IMR-90 (cell line): ENCODE data around the gene INSYN1.

Source experiments
- BHLHE40 ChIP-seq: fragments of 150-350 bp; IDR thresholded peaks from 2 replicates; pipeline ENCODE4 v1.6.1; 2016; ENCODE audit warnings: mild to moderate bottlenecking, low read depth, low read length
- CEBPB ChIP-seq: IDR thresholded peaks from 2 replicates; pipeline ENCODE4 v1.6.1; 2012; ENCODE audit warnings: low read depth, low read length, improper control_type of control experiment
- CTCF ChIP-seq: conservative IDR thresholded peaks from 2 replicates; pipeline ENCODE4 v1.5.1; 2012; ENCODE audit warnings: mild to moderate bottlenecking, low read depth, low read length, improper control_type of control experiment
- FOS ChIP-seq: fragments of 150-350 bp; IDR thresholded peaks from 2 replicates; pipeline ENCODE4 v1.6.1; 2016; ENCODE audit warnings: low read depth, low read length
- MAFK ChIP-seq: IDR thresholded peaks from 2 replicates; pipeline ENCODE4 v1.6.1; 2012; ENCODE audit warnings: low read depth, low read length, improper control_type of control experiment
- MAZ ChIP-seq: IDR thresholded peaks from 2 replicates; pipeline ENCODE4 v1.6.1; 2012; ENCODE audit warnings: low read depth, mild to moderate bottlenecking, low read length, improper control_type of control experiment, moderate library complexity, borderline replicate concordance
- MXI1 ChIP-seq: IDR thresholded peaks from 2 replicates; pipeline ENCODE4 v1.6.1; 2012; ENCODE audit warnings: low read depth, mild to moderate bottlenecking, low read length, moderate library complexity, borderline replicate concordance
- NFE2L2 ChIP-seq: fragments of 150-350 bp; IDR thresholded peaks from 2 replicates; pipeline ENCODE4 v1.6.1; 2016; ENCODE audit warnings: low read depth, mild to moderate bottlenecking, low read length
- POLR2A ChIP-seq: IDR thresholded peaks from 2 replicates; pipeline ENCODE4 v1.6.1; 2012; ENCODE audit warnings: mild to moderate bottlenecking, low read depth, low read length
- RAD21 ChIP-seq: IDR thresholded peaks from 2 replicates; pipeline ENCODE4 v1.6.1; 2012; ENCODE audit warnings: low read length, improper control_type of control experiment
- RCOR1 ChIP-seq: IDR thresholded peaks from 2 replicates; pipeline ENCODE4 v1.6.1; 2012; ENCODE audit warnings: mild to moderate bottlenecking, low read length, improper control_type of control experiment; ENCODE audit not compliant: insufficient replicate concordance
- RFX5 ChIP-seq: IDR thresholded peaks from 2 replicates; pipeline ENCODE4 v1.8.0; 2012; ENCODE audit warnings: low read depth, mild to moderate bottlenecking, low read length, moderate library complexity
- TF ChIP-seq, protein P1 (sequence below): fragments of 150-350 bp; IDR thresholded peaks from 2 replicates; pipeline ENCODE4 v1.6.1; 2016; ENCODE audit warnings: low read depth, mild to moderate bottlenecking, low read length, moderate library complexity, borderline replicate concordance
- TF ChIP-seq, protein P2 (sequence below): fragments of 150-350 bp; IDR thresholded peaks from 2 replicates; pipeline ENCODE4 v1.6.1; 2017; ENCODE audit warnings: mild to moderate bottlenecking, antibody characterized with exemption, low read length, low read depth

DNA sequence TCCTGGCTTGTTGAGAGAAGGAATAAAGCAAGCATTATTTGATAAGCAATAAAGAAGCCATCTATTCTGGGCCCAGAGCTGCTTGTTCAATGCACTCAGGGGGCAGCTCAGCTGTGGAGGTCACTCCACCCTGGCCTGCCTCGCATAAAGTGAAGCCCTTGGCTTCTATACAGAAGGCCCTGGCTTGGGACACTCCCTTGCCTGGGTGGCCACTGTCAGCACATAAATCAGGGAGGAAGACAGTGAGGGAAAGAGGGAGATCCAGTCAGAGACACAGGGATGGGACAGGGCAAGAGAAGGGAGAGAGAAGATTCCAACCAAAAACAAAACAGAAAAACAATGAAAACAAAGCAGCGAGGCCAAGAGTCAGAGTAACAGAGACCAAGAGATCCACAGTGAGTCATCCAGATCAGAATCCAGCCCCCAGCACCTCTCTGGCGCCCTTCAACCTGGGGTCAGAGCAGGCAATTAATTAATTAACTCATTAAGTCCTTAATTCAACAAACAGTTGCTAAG lies 11.8 kb downstream of the INSYN1 start:
- TF ChIP-seq CTCF (no peak), MAZ (no peak), FOS (no peak), NFE2L2 (no peak), POLR2A (no peak), RAD21 (no peak), MAFK (no peak), BHLHE40 (no peak), MXI1 (no peak), RCOR1 (no peak), RFX5 (no peak), CEBPB (no peak)
- TF ChIP-seq, protein P1, sequence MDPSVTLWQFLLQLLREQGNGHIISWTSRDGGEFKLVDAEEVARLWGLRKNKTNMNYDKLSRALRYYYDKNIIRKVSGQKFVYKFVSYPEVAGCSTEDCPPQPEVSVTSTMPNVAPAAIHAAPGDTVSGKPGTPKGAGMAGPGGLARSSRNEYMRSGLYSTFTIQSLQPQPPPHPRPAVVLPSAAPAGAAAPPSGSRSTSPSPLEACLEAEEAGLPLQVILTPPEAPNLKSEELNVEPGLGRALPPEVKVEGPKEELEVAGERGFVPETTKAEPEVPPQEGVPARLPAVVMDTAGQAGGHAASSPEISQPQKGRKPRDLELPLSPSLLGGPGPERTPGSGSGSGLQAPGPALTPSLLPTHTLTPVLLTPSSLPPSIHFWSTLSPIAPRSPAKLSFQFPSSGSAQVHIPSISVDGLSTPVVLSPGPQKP: no peak
- TF ChIP-seq, protein P2, sequence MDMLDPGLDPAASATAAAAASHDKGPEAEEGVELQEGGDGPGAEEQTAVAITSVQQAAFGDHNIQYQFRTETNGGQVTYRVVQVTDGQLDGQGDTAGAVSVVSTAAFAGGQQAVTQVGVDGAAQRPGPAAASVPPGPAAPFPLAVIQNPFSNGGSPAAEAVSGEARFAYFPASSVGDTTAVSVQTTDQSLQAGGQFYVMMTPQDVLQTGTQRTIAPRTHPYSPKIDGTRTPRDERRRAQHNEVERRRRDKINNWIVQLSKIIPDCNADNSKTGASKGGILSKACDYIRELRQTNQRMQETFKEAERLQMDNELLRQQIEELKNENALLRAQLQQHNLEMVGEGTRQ: no peak
